Astrocyte of the cerebellum (primary cell): Measurements from ENCODE around the gene MCEMP1.

ENCODE experiments used
- DNase-seq: peaks from one replicate; pipeline ENCODE4 v3.0.0-alpha.2; 2011; ENCODE audit warnings: low read depth
- H3K4me3 ChIP-seq: 2 replicates; pipeline ENCODE4 v1.5.1; 2011; ENCODE audit warnings: mild to moderate bottlenecking, low read depth, low read length, moderate library complexity
- CTCF ChIP-seq: IDR thresholded peaks from 2 replicates; pipeline ENCODE4 v1.5.1; 2012; ENCODE audit warnings: low read length, low read depth, moderate library complexity, mild to moderate bottlenecking; ENCODE audit errors: missing control alignments
- in situ Hi-C: cut with HindIII; loops from 2 replicates; pipeline ENCODE4 v1.10.0; 2017; ENCODE audit warnings: low sequenced_read_pairs

The MCEMP1 gene

GRCh38 chr19:7662657-7663056, 14.2 kb upstream of the MCEMP1 start:
- no peak overlapping the region for H3K4me3 ChIP-seq
- TF ChIP-seq CTCF, result no peak
- in situ Hi-C loops, result no loop called here
- no peak for DNase-seq

GRCh38 chr19:7663706-7664105, 13.2 kb upstream of the MCEMP1 start:
- no peak for DNase-seq
- no peak for TF ChIP-seq CTCF
- H3K4me3 ChIP-seq, result no peak overlapping the region
- in situ Hi-C loops, result no loop called here

GRCh38 chr19:7665076-7665475, 11.8 kb upstream of the MCEMP1 start:
- DNase-seq, result no peak
- TF ChIP-seq CTCF, result no peak
- in situ Hi-C loops, result no loop called here
- H3K4me3 ChIP-seq, result no peak overlapping the region

GRCh38 chr19:7668842-7669241, 8.0 kb upstream of the MCEMP1 start, which contains the start of gene RETN:
RETN (plus strand) TSS chr19:7669049; CDS start chr19:7669327, 278 bp downstream.
- in situ Hi-C loops, result no loop called here
- no peak for DNase-seq
- H3K4me3 ChIP-seq, result no peak within 1 kb of the TSS
- no peak for TF ChIP-seq CTCF

- no peak for TF ChIP-seq CTCF
- in situ Hi-C loops, result no loop called here
- DNase-seq, result no peak
Observed at GRCh38 chr19:7669641-7670040, 7.2 kb upstream of the MCEMP1 start.

GRCh38 chr19:7670150-7670783, 6.6 kb upstream of the MCEMP1 start:
- no peak for TF ChIP-seq CTCF
- no peak for DNase-seq
- H3K4me3 ChIP-seq, result peak overlapping the region; percentile 1
- in situ Hi-C loops, result no loop called here

More at GRCh38 chr19:7669641-7670040, 7.2 kb upstream of the MCEMP1 start:
- H3K4me3 ChIP-seq, result no peak overlapping the region

GRCh38 chr19:7670790-7671189, 6.1 kb upstream of the MCEMP1 start:
- DNase-seq, result no peak
- no peak overlapping the region for H3K4me3 ChIP-seq
- in situ Hi-C loops, result no loop called here
- no peak for TF ChIP-seq CTCF
